H1 (cell line): ENCODE measurements around the gene ADA. TPM values are rescaled to one million over a fixed set of nuclear protein-coding genes. Genes with fewer than 3 reads are reported as not detected.

ENCODE experiments used
- CTCF ChIA-PET: fragments of 300-600 bp; sonication (Branson Sonifier 250); formaldehyde crosslinking; loops from one replicate; lab custom pipeline; 2021; ENCODE audit not compliant: partially characterized antibody; lab: Charles Lee
- POLR2A ChIA-PET: fragments of 300-600 bp; sonication (Branson Sonifier 250); formaldehyde crosslinking; loops from one replicate; lab custom pipeline; 2021; ENCODE audit warnings: inconsistent platforms; ENCODE audit not compliant: partially characterized antibody; lab: Charles Lee
- DNase-seq, 2 experiments: peaks; one replicate each; pipeline versions ENCODE4 v3.0.0 to v3.0.0-alpha.2; 2010 to 2022; ENCODE audit warnings: low spot score in 2 of 2, low read depth in 1 of 2, mixed read lengths in 1 of 2
- FAIRE-seq: peaks from 2 replicates; lab custom pipeline; 2011; peaks lifted over from hg19 to GRCh38; lab: Jason Lieb, UNC
- H2AFZ ChIP-seq: 2 replicates; pipeline ENCODE4 v1.8.1; 2012; ENCODE audit warnings: low read length, inconsistent platforms
- H2AK5ac ChIP-seq: 2 replicates; pipeline ENCODE4 v1.6.1; 2013; ENCODE audit warnings: low read depth, low read length
- H2BK120ac ChIP-seq: replicated peaks from 2 replicates; pipeline ENCODE3; 2013; ENCODE audit warnings: low read depth, low read length, inconsistent platforms
- H2BK12ac ChIP-seq: 2 replicates; pipeline ENCODE4 v1.6.1; 2013; ENCODE audit warnings: low read depth, low read length
- H2BK15ac ChIP-seq: 2 replicates; pipeline ENCODE4 v1.6.1; 2013; ENCODE audit warnings: low read length
- H2BK20ac ChIP-seq: 2 replicates; pipeline ENCODE4 v1.6.1; 2013; ENCODE audit warnings: low read length
- H2BK5ac ChIP-seq: 2 replicates; pipeline ENCODE4 v1.6.1; 2013; ENCODE audit warnings: low read depth, low read length
- H3K14ac ChIP-seq: 2 replicates; pipeline ENCODE4 v1.6.1; 2013; ENCODE audit warnings: inconsistent platforms; ENCODE audit not compliant: insufficient read length
- H3K18ac ChIP-seq: 2 replicates; pipeline ENCODE4 v1.6.1; 2013; ENCODE audit warnings: low read length; ENCODE audit errors: extremely low read depth
- H3K23ac ChIP-seq: 2 replicates; pipeline ENCODE4 v1.6.1; 2013; ENCODE audit warnings: inconsistent platforms; ENCODE audit not compliant: insufficient read length
- H3K23me2 ChIP-seq: 2 replicates; pipeline ENCODE4 v1.6.1; 2013; ENCODE audit warnings: low read depth, low read length
- H3K27ac ChIP-seq: 2 replicates; pipeline ENCODE4 v1.6.1; 2011; ENCODE audit warnings: low read depth, low read length, inconsistent platforms
- H3K27me3 ChIP-seq, 4 experiments: replicated peaks in 1 of 4; 1 replicate in 1 of 4; 2 replicates in 3 of 4; pipeline versions ENCODE4 v1.6.1 to v1.8.1; 2011 to 2013; ENCODE audit warnings: low read length in 3 of 4, mild to moderate bottlenecking in 3 of 4, inconsistent platforms in 2 of 4, mixed read lengths in 2 of 4, moderate library complexity in 1 of 4; ENCODE audit not compliant: control insufficient read depth in 3 of 4, insufficient read depth in 3 of 4; ENCODE audit errors: extremely low read depth in 1 of 4
- H3K36me3 ChIP-seq, 4 experiments: 2 replicates each; pipeline versions ENCODE4 v1.6.1 to v1.8.1; 2011 to 2013; ENCODE audit warnings: mild to moderate bottlenecking in 4 of 4, low read length in 3 of 4, moderate library complexity in 2 of 4, control low read depth in 1 of 4, inconsistent platforms in 1 of 4; ENCODE audit not compliant: insufficient read depth in 4 of 4, control insufficient read depth in 2 of 4
- H3K4ac ChIP-seq: replicated peaks from 2 replicates; pipeline ENCODE3; 2013; ENCODE audit warnings: low read length, low read depth, mixed read lengths, inconsistent platforms; ENCODE audit not compliant: insufficient read length
- H3K4me1 ChIP-seq, 4 experiments: replicated peaks in 1 of 4; 1 replicate in 1 of 4; 2 replicates in 3 of 4; pipeline versions ENCODE4 v1.6.1 to v1.8.1; 2011 to 2013; ENCODE audit warnings: low read length in 3 of 4, inconsistent platforms in 2 of 4, mixed read lengths in 1 of 4; ENCODE audit not compliant: insufficient read depth in 4 of 4, control insufficient read depth in 3 of 4
- H3K4me2 ChIP-seq, 2 experiments: 2 replicates each; pipeline versions ENCODE4 v1.6.1 to v1.8.1; 2011 to 2013; ENCODE audit warnings: low read depth in 2 of 2, low read length in 2 of 2, control low read depth in 1 of 2, inconsistent platforms in 1 of 2, mild to moderate bottlenecking in 1 of 2; ENCODE audit not compliant: insufficient read depth in 1 of 2
- H3K4me3 ChIP-seq, 4 experiments: fragments of 200-600, 300-600 bp in 1 of 4; sonication (generic), shearing (Covaris generic), sonication (Bioruptor Twin) in 1 of 4; 2 replicates each; pipeline versions ENCODE4 v1.5.1 to v1.8.1; 2011 to 2016; ENCODE audit warnings: low read length in 4 of 4, low read depth in 3 of 4, control low read depth in 2 of 4, inconsistent platforms in 2 of 4, mild to moderate bottlenecking in 2 of 4, mixed read lengths in 1 of 4, moderate library complexity in 1 of 4; ENCODE audit not compliant: insufficient read depth in 2 of 4; ENCODE audit errors: extremely low read depth in 1 of 4
- H3K56ac ChIP-seq: replicated peaks from 2 replicates; pipeline ENCODE3; 2013; ENCODE audit warnings: low read depth, mild to moderate bottlenecking, mixed read lengths, low read length, inconsistent platforms; ENCODE audit not compliant: insufficient read length
- H3K79me1 ChIP-seq: 2 replicates; pipeline ENCODE4 v1.6.1; 2013; ENCODE audit warnings: low read depth, low read length, control low read depth
- H3K79me2 ChIP-seq, 2 experiments: 2 replicates each; pipeline versions ENCODE4 v1.6.1 to v1.8.1; 2012 to 2013; ENCODE audit warnings: low read length in 2 of 2, mild to moderate bottlenecking in 2 of 2, inconsistent platforms in 1 of 2; ENCODE audit not compliant: insufficient read depth in 2 of 2, control insufficient read depth in 1 of 2
- H3K9ac ChIP-seq, 4 experiments: replicated peaks in 1 of 4; 1 replicate in 1 of 4; 2 replicates in 3 of 4; pipeline versions ENCODE4 v1.6.1 to v1.8.1; 2011 to 2013; ENCODE audit warnings: low read depth in 3 of 4, low read length in 3 of 4, control low read depth in 2 of 4, mild to moderate bottlenecking in 2 of 4, moderate library complexity in 2 of 4, inconsistent platforms in 1 of 4; ENCODE audit errors: extremely low read depth in 1 of 4
- H3K9me3 ChIP-seq, 2 experiments: 2 replicates each; pipeline versions ENCODE4 v1.6.1 to v1.8.1; 2012 to 2013; ENCODE audit warnings: mild to moderate bottlenecking in 2 of 2, moderate library complexity in 2 of 2, control low read depth in 1 of 2, inconsistent platforms in 1 of 2, low read depth in 1 of 2, low read length in 1 of 2, mixed read lengths in 1 of 2; ENCODE audit not compliant: insufficient read depth in 2 of 2
- H4K20me1 ChIP-seq, 2 experiments: replicated peaks in 1 of 2; 2 replicates each; pipeline versions ENCODE3 to v1.8.1; 2011 to 2013; ENCODE audit warnings: inconsistent platforms in 2 of 2, low read length in 2 of 2, mild to moderate bottlenecking in 1 of 2; ENCODE audit not compliant: insufficient read depth in 2 of 2, control insufficient read depth in 1 of 2
- H4K5ac ChIP-seq: 2 replicates; pipeline ENCODE4 v1.6.1; 2013; ENCODE audit warnings: low read length, low read depth, mixed read lengths, inconsistent platforms; ENCODE audit not compliant: insufficient read length
- H4K8ac ChIP-seq: 2 replicates; pipeline ENCODE4 v1.8.0; 2013; ENCODE audit warnings: mild to moderate bottlenecking, moderate library complexity, low read length, inconsistent platforms; ENCODE audit not compliant: insufficient read depth; ENCODE audit errors: extremely low read depth
- H4K91ac ChIP-seq: replicated peaks from 2 replicates; pipeline ENCODE3; 2013; ENCODE audit warnings: low read length, mixed read lengths, inconsistent platforms; ENCODE audit not compliant: insufficient read length
- CTCF ChIP-seq, 3 experiments: IDR thresholded peaks; 1 replicate in 2 of 3; 2 replicates in 1 of 3; pipeline versions ENCODE4 v1.5.1 to v1.6.1; 2011; ENCODE audit warnings: low read length in 3 of 3, mild to moderate bottlenecking in 3 of 3, inconsistent platforms in 2 of 3, low read depth in 1 of 3, moderate library complexity in 1 of 3; ENCODE audit not compliant: insufficient read depth in 1 of 3; ENCODE audit errors: control extremely low read depth in 1 of 3
- EZH2 ChIP-seq: fragments of 200-600 bp; sonication (generic); IDR thresholded peaks from 2 replicates; pipeline ENCODE4 v1.7.1; 2012; ENCODE audit warnings: low read depth, mild to moderate bottlenecking, moderate library complexity, low read length, inconsistent platforms; ENCODE audit not compliant: severe bottlenecking
- GTF2F1 ChIP-seq: IDR thresholded peaks from 2 replicates; pipeline ENCODE4 v1.6.1; 2012; ENCODE audit warnings: low read depth, low read length, improper control_type of control experiment, borderline replicate concordance
- JUN ChIP-seq: IDR thresholded peaks from 2 replicates; pipeline ENCODE4 v1.6.1; 2011; ENCODE audit warnings: low read depth, mild to moderate bottlenecking, improper control_type of control experiment, low read length
- KDM1A ChIP-seq: fragments of 200-600, 300-600 bp; sonication (generic); IDR thresholded peaks from 2 replicates; pipeline ENCODE4 v1.7.1; 2016; ENCODE audit warnings: mild to moderate bottlenecking, low read length, borderline replicate concordance
- KDM4A ChIP-seq: IDR thresholded peaks from one replicate; pipeline ENCODE4 v1.7.1; 2012; ENCODE audit warnings: low read depth, mild to moderate bottlenecking, moderate library complexity, low read length, inconsistent platforms; ENCODE audit not compliant: severe bottlenecking
- MAFK ChIP-seq: IDR thresholded peaks from 2 replicates; pipeline ENCODE4 v1.6.1; 2012; ENCODE audit warnings: low read depth, mild to moderate bottlenecking, improper control_type of control experiment, low read length
- NRF1 ChIP-seq: IDR thresholded peaks from 2 replicates; pipeline ENCODE4 v1.6.1; 2011; ENCODE audit warnings: mild to moderate bottlenecking, low read depth, low read length, improper control_type of control experiment
- SAP30 ChIP-seq: fragments of 300-600 bp; sonication (generic); IDR thresholded peaks from 2 replicates; pipeline ENCODE4 v1.7.1; 2012; ENCODE audit warnings: low read length, moderate library complexity, mild to moderate bottlenecking, inconsistent platforms; ENCODE audit not compliant: insufficient read depth, insufficient replicate concordance
- USF2 ChIP-seq: IDR thresholded peaks from 2 replicates; pipeline ENCODE4 v1.6.1; 2011; ENCODE audit warnings: low read length, improper control_type of control experiment
- WGBS, 2 experiments: shearing (Covaris generic) in 1 of 2; methylation state at CpG; one replicate each; pipeline versions ENCODE4 v1.1.6 to v1.1.7; 2013 to 2015; ENCODE audit warnings: low lambda C conversion rate in 2 of 2, mixed read lengths in 2 of 2, inconsistent platforms in 1 of 2, low coverage in 1 of 2, missing lambda C conversion rate in 1 of 2; ENCODE audit not compliant: insufficient replicate concordance in 2 of 2, insufficient coverage in 1 of 2, insufficient read length in 1 of 2; ENCODE audit errors: extremely low coverage in 1 of 2, missing lambda C conversion rate in 1 of 2; 5-methylcytosine and 5-hydroxymethylcytosine counted together
- polyA plus RNA-seq, 7 experiments: library from polyadenylated mRNA; depleted of rRNA in 3 of 7; stranded (reverse) in 5 of 7; unstranded in 2 of 7; fragments of >200 nt in 5 of 7; fragments of 200-250 nt in 2 of 7; gene quantifications; 1 replicate in 5 of 7; 2 replicates in 1 of 7; 4 replicates in 1 of 7; pipeline versions ENCODE4 v1.2.1 to v1.2.3, GENCODE V29; 2011 to 2013; ENCODE audit warnings: missing spikeins in 2 of 7, mixed read lengths in 2 of 7
- total RNA-seq: library from RNA; stranded (reverse); fragmentation: NEBNext Ultra II Directional; extraction: Animal tissue kit (Norgen Biotek cat#: 25700); gene quantifications from 2 replicates; pipeline ENCODE4 v1.2.1, GENCODE V29; 2021

Gene ADA
- total and polyA plus RNA-seq, 2 of the 8 experiments (the other 6 are each of a cell fraction or from before 2014, with no cell fraction given): 19.9 to 32.8 TPM

- Histone ChIP-seq H2BK20ac (no peak overlapping the region), H3K9ac (no peak overlapping the region), H3K27ac (no peak overlapping the region), H4K91ac (no peak overlapping the region), H3K56ac (no peak overlapping the region), H3K79me1 (no peaks in the 10 kb centered on the region), H3K14ac (no peak overlapping the region), H3K23ac (no peak overlapping the region), H2AFZ (no peak overlapping the region), H3K4me2 (no peak overlapping the region), H3K23me2 (no peaks in the 10 kb centered on the region; the same call in 1 of the 2 replicates), H4K8ac (no peak overlapping the region), H3K18ac (no peak overlapping the region), H4K20me1 (no peaks in the 10 kb centered on the region), H2AK5ac (no peak overlapping the region), H4K5ac (no peak overlapping the region), H3K4me1 (peaks cover 11 to 24% (median 16%) of the 10 kb centered on the region in 4 experiments), H3K4ac (no peak overlapping the region), H2BK15ac (no peak overlapping the region), H2BK12ac (no peak overlapping the region), H2BK5ac (no peak overlapping the region), H3K36me3 (no peaks in the 10 kb centered on the region), H3K9me3 (no peaks in the 10 kb centered on the region), H3K79me2 (no peaks in the 10 kb centered on the region), H3K4me3 (no peak overlapping the region), H3K27me3 (no peaks in the 10 kb centered on the region; a peak in 1 of 7 replicates), H2BK120ac (no peak overlapping the region)
- POLR2A ChIA-PET: no interaction called here
- DNase-seq (no peak), FAIRE-seq (no peak)
- WGBS, 2 experiments: 100% methylated on average over 1 of the region's 1 CpG; no CpG with 5 or more reads in 1 of the 2 experiments
- CTCF ChIA-PET: interaction anchor here (0.6 to 2.7 kb wide), 10 partner anchors 9 to 798 kb away, joined by 3 to 13 read pairs (median 4); partner anchors contain the start of gene PKIG
- no peak for TF ChIP-seq EZH2
- TF ChIP-seq GTF2F1: no peak
- TF ChIP-seq SAP30: no peak
- TF ChIP-seq JUN: no peak
- no peak for TF ChIP-seq NRF1
- no peak for TF ChIP-seq USF2
- TF ChIP-seq KDM4A: no peak
- no peak for TF ChIP-seq KDM1A
- no peak for TF ChIP-seq MAFK
- TF ChIP-seq CTCF (IDR thresholded peaks at IDR 0.05; ENCODE audit: control extremely low read depth in 1 of 3, insufficient read depth in 1 of 3, low read depth in 1 of 3, low read length in 3 of 3): no peak
Measured at GRCh38 chr20:44594730-44595129, 56.8 kb downstream of the ADA start.
